Omental fat pad (tissue), 4 donors: ENCODE measurements around the gene TSPAN31. TPM values are rescaled to one million over a fixed set of nuclear protein-coding genes. Genes with fewer than 3 reads are reported as not detected.

Experiments used
- ATAC-seq: fragments of 150-250 bp; one replicate; pipeline ENCODE4 v1.9.1; 2016; ENCODE audit warnings: mild to moderate bottlenecking, moderate library complexity; ENCODE audit not compliant: low FRiP score
- DNase-seq: peaks from one replicate; pipeline ENCODE4 v3.0.0-alpha.2; 2019; ENCODE audit warnings: low spot score
- CTCF ChIP-seq, 3 donors: fragments of 450-650 bp; IDR thresholded peaks; one replicate each; pipeline ENCODE4 v1.5.1; 2016 to 2017; ENCODE audit warnings: antibody characterized with exemption in 3 of 3, mild to moderate bottlenecking in 3 of 3, moderate library complexity in 2 of 3
- total RNA-seq, 4 donors: library from RNA; depleted of rRNA; stranded (reverse); fragments of >200 nt; gene quantifications; one replicate each; pipeline ENCODE4 v1.1.0, GENCODE V29; 2016

Gene TSPAN31
- total RNA-seq, 4 donors from 2014 or later = 41.8 to 70.7 (median 65.7) TPM

- DNase-seq (no peak), ATAC-seq (no peak)
- no peak for TF ChIP-seq CTCF (IDR thresholded peaks at IDR 0.05)
These were observed 32.5 kb downstream of the TSPAN31 start for GRCh38 chr12:57777367-57777766.

- ATAC-seq = no peak
- DNase-seq = no peak
- no peak for TF ChIP-seq CTCF (IDR thresholded peaks at IDR 0.05)
These were observed 33.1 kb downstream of the TSPAN31 start for GRCh38 chr12:57777911-57778310.

- no peak for DNase-seq
- no peak for TF ChIP-seq CTCF (IDR thresholded peaks at IDR 0.05)
- no peak for ATAC-seq
These were observed 34.9 kb downstream of the TSPAN31 start for GRCh38 chr12:57779736-57780135.

GRCh38 chr12:57780284-57780897 lies 35.6 kb downstream of the TSPAN31 start:
- no peak for DNase-seq
- TF ChIP-seq CTCF (IDR thresholded peaks at IDR 0.05) = no peak
- no peak for ATAC-seq

- no peak for ATAC-seq
- no peak for DNase-seq
- no peak for TF ChIP-seq CTCF (IDR thresholded peaks at IDR 0.05)
These were observed 36.4 kb downstream of the TSPAN31 start for GRCh38 chr12:57781244-57781643.

- ATAC-seq (no peak), DNase-seq (no peak)
- TF ChIP-seq CTCF (IDR thresholded peaks at IDR 0.05) = no peak
These were observed 37.0 kb downstream of the TSPAN31 start for GRCh38 chr12:57781801-57782200.

- ATAC-seq (no peak), DNase-seq (no peak)
- TF ChIP-seq CTCF (IDR thresholded peaks at IDR 0.05) = no peak
These were observed 37.4 kb downstream of the TSPAN31 start for GRCh38 chr12:57782243-57782607.
